Neural crest cell (in vitro differentiated cells): ENCODE results near the gene SLC6A14. TPM values are rescaled to one million over a fixed set of nuclear protein-coding genes. Genes with fewer than 3 reads are reported as not detected.

Source experiments
- DNase-seq: peaks from one replicate; pipeline ENCODE4 v3.0.0; 2021; ENCODE audit warnings: low read depth, mixed read lengths, low spot score
- H3K27ac Mint-ChIP-seq: one replicate; pipeline ENCODE4 v1.8.0; 2021; ENCODE audit warnings: mild to moderate bottlenecking, mixed read lengths; ENCODE audit not compliant: unreplicated experiment
- H3K27me3 Mint-ChIP-seq: 2 replicates; pipeline ENCODE4 v1.8.0; 2021; ENCODE audit warnings: low read depth, mild to moderate bottlenecking, mixed read lengths
- H3K36me3 Mint-ChIP-seq: 2 replicates; pipeline ENCODE4 v1.8.0; 2021; ENCODE audit warnings: low read depth, mild to moderate bottlenecking, mixed read lengths
- H3K4me1 Mint-ChIP-seq: 2 replicates; pipeline ENCODE4 v1.8.0; 2021; ENCODE audit warnings: mixed read lengths
- H3K4me3 Mint-ChIP-seq: one replicate; pipeline ENCODE4 v1.8.0; 2021; ENCODE audit warnings: mild to moderate bottlenecking, mixed read lengths
- H3K9me3 Mint-ChIP-seq: 2 replicates; pipeline ENCODE4 v1.8.0; 2021; ENCODE audit warnings: mixed read lengths
- total RNA-seq: library from RNA; stranded (reverse); gene quantifications from 2 replicates; pipeline ENCODE4 v1.2.1, GENCODE V29; 2021
- TF ChIP-seq, protein P1 (sequence below): fragments of 200-600 bp; sonication (generic); conservative IDR thresholded peaks from 2 replicates; pipeline ENCODE4 v1.5.0; 2021; ENCODE audit warnings: antibody characterized with exemption, mild to moderate bottlenecking

SLC6A14 gene
- total RNA-seq, 1 donor from 2014 or later, result not detected

GRCh38 chrX:116417214-116417613 lies 19.2 kb upstream of the SLC6A14 start:
- Mint-ChIP-seq H3K4me1 (no peaks in the 10 kb centered on the region), H3K4me3 (no peak overlapping the region), H3K27me3 (no peaks in the 10 kb centered on the region), H3K36me3 (no peaks in the 10 kb centered on the region), H3K27ac (no peak overlapping the region), H3K9me3 (no peaks in the 10 kb centered on the region)
- DNase-seq, result no peak
- TF ChIP-seq, protein P1, sequence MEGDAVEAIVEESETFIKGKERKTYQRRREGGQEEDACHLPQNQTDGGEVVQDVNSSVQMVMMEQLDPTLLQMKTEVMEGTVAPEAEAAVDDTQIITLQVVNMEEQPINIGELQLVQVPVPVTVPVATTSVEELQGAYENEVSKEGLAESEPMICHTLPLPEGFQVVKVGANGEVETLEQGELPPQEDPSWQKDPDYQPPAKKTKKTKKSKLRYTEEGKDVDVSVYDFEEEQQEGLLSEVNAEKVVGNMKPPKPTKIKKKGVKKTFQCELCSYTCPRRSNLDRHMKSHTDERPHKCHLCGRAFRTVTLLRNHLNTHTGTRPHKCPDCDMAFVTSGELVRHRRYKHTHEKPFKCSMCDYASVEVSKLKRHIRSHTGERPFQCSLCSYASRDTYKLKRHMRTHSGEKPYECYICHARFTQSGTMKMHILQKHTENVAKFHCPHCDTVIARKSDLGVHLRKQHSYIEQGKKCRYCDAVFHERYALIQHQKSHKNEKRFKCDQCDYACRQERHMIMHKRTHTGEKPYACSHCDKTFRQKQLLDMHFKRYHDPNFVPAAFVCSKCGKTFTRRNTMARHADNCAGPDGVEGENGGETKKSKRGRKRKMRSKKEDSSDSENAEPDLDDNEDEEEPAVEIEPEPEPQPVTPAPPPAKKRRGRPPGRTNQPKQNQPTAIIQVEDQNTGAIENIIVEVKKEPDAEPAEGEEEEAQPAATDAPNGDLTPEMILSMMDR, result no peak

DNA sequence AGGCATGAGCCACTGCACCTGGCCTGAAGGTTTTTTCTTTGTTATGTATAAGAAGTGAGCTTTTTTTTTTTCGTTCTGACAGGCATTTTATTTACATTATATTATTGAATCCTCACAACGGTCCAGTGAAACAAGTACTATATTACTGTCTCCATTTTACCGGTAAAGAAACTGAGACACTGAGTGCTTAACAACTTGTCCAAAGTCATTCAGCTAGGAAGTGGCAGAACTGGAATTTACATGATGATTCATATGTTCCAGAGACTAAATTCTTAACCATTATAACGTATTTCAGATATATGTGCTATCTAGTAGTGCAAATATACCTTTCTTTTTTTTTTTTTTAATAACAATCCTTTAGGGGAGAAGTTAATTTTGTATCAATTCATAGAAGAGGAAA lies 18.4 kb upstream of the SLC6A14 start:
- no peak overlapping the region for H3K4me3 Mint-ChIP-seq
- no peaks in the 10 kb centered on the region for H3K27me3 Mint-ChIP-seq
- no peaks in the 10 kb centered on the region for H3K36me3 Mint-ChIP-seq
- H3K27ac Mint-ChIP-seq, result no peak overlapping the region
- DNase-seq, result no peak
- H3K9me3 Mint-ChIP-seq, result no peaks in the 10 kb centered on the region
- TF ChIP-seq, protein P1, result no peak
- no peaks in the 10 kb centered on the region for H3K4me1 Mint-ChIP-seq

GRCh38 chrX:116427978-116428377 lies 8.4 kb upstream of the SLC6A14 start:
- no peak for DNase-seq
- H3K27ac Mint-ChIP-seq, result no peak overlapping the region
- no peak overlapping the region for H3K4me3 Mint-ChIP-seq
- no peaks in the 10 kb centered on the region for H3K4me1 Mint-ChIP-seq
- peaks cover 6% of the 10 kb centered on the region for H3K27me3 Mint-ChIP-seq
- peaks cover 2% of the 10 kb centered on the region for H3K9me3 Mint-ChIP-seq
- TF ChIP-seq, protein P1, result no peak
- H3K36me3 Mint-ChIP-seq, result no peaks in the 10 kb centered on the region

- H3K4me3 Mint-ChIP-seq, result no peak overlapping the region
- TF ChIP-seq, protein P1, result no peak
- H3K4me1 Mint-ChIP-seq, result no peaks in the 10 kb centered on the region
Observed at GRCh38 chrX:116435597-116435996, 809 bp upstream of the SLC6A14 start.

GRCh38 chrX:116449156-116449555 lies 12.8 kb downstream of the SLC6A14 start:
- H3K4me3 Mint-ChIP-seq, result no peak overlapping the region
- H3K9me3 Mint-ChIP-seq, result no peaks in the 10 kb centered on the region
- no peaks in the 10 kb centered on the region for H3K27me3 Mint-ChIP-seq
- H3K27ac Mint-ChIP-seq, result no peak overlapping the region
- TF ChIP-seq, protein P1, result no peak
- no peak for DNase-seq
- H3K36me3 Mint-ChIP-seq, result no peaks in the 10 kb centered on the region
- H3K4me1 Mint-ChIP-seq, result no peaks in the 10 kb centered on the region

More at GRCh38 chrX:116435597-116435996, 809 bp upstream of the SLC6A14 start:
- Mint-ChIP-seq H3K27ac (no peak overlapping the region), H3K27me3 (peaks cover 6% of the 10 kb centered on the region), H3K36me3 (no peaks in the 10 kb centered on the region), H3K9me3 (no peaks in the 10 kb centered on the region)
- no peak for DNase-seq

DNA sequence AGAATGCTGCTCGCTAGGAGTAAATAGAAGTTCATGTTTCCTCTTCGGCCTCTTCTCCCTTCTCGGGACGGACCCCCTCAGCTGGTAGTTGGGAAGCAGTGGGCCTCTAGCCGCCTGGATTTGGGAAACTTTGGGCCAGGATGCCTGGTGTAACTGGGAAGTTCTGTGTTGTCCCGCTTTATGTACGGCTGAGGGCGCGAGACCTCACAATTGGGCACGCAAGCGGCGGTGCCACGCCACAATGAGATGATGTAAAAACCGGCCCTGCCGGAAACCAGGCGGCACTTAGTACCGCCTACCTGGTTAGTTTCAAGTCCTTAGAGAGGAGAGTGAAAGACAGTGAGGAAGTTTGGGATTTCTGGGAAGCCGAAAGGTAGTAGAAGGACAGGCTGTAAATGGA lies 26.4 kb downstream of the SLC6A14 start, which contains the start of gene CT83:
CT83 (minus strand) TSS at position 155 of the 400 bp plus-strand sequence; CDS start at position 35, 120 bp downstream.
- H3K27ac Mint-ChIP-seq, result no peak within 1 kb of the TSS
- no peaks in the 10 kb centered on the region for H3K36me3 Mint-ChIP-seq
- peaks cover 4% of the 10 kb centered on the region for H3K27me3 Mint-ChIP-seq
- no peak for DNase-seq
- H3K9me3 Mint-ChIP-seq, result no peaks in the 10 kb centered on the region
- H3K4me1 Mint-ChIP-seq, result no peaks in the 10 kb centered on the region
- TF ChIP-seq, protein P1, result no peak
- H3K4me3 Mint-ChIP-seq, result no peak within 1 kb of the TSS
